HG03159 (cell line): ENCODE results near the gene SPOCK1.

Source experiments
- ATAC-seq: cut with Tn5 transposase; IDR thresholded peaks from one replicate; pipeline ENCODE4 v1.9.1; 2021; ENCODE audit warnings: mild to moderate bottlenecking, moderate library complexity; ENCODE audit not compliant: unreplicated experiment

The SPOCK1 gene

GRCh38 chr5:137206030-137206715 lies 293.0 kb downstream of the SPOCK1 start:
- ATAC-seq = no peak

GRCh38 chr5:137205231-137206027 lies 293.7 kb downstream of the SPOCK1 start:
- no peak for ATAC-seq

DNA sequence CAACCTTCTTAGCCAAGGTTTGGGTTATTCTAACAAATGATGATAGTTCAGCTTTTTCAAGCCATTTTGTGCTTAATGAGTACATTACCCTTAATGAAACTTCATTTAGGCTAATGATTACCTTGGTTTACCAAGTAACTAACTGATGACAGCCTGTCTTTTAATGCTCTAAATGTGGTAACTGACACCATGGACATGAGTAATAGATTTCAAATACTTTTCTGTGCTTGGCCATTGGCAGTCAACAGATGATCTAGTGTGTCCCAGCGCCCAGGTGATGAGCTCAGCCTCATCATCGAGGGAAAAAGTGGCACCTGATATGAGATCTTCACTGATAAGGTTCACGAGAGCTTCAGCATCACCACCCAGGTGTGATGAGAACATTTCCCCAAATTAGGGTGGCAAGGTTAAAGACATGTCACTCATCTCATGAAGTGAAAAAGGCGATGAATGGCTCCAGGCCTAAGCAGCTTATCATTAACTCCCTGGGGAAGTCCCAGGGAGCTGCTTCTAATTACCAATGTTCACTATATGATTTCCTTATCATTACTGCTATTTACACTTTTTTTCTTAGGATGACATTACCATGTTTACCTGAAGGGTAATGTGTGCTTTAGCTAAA lies 296.0 kb downstream of the SPOCK1 start:
- no peak for ATAC-seq

DNA sequence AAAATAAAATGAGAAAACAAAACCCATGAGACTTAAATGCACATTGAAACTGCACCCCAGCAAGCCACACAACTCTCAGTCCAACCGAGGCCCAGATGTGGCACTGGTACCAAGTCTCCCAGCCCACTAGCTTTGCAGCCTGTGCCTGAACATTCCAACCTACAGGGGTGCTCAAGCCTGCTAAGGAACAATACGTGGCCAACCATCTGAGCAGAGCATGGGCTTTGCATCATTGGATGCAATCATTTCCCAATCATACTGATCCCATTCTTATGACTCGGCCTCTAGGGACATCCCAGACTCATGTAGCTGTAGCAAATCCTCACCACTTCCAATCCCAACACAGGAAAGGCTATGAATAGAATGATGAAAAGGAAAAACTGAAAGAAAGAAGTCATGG lies 297.2 kb downstream of the SPOCK1 start:
- ATAC-seq = no peak

GRCh38 chr5:137200906-137201700 lies 298.0 kb downstream of the SPOCK1 start:
- ATAC-seq = no peak

DNA sequence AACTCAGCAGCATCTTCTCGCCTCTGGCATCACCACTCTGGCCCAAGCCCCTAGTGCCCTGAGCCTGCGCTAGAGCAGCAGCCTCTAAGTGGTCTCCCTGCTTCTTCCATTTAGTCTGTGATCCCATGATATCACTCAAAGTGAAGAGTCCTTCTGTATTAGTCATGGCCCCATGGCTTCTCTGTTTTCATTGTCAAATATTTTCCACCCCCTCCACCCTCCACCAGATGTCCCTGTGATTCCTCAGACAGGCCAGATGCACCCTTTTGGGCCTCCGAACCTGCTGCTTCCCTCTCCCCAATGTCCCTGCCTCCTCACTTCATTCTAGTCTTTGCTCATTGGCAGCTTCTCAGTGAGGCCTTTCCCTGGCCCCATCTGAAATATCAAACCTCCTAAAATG lies 299.2 kb downstream of the SPOCK1 start:
- no peak for ATAC-seq

GRCh38 chr5:137199201-137199600 lies 299.9 kb downstream of the SPOCK1 start:
- ATAC-seq = no peak

DNA sequence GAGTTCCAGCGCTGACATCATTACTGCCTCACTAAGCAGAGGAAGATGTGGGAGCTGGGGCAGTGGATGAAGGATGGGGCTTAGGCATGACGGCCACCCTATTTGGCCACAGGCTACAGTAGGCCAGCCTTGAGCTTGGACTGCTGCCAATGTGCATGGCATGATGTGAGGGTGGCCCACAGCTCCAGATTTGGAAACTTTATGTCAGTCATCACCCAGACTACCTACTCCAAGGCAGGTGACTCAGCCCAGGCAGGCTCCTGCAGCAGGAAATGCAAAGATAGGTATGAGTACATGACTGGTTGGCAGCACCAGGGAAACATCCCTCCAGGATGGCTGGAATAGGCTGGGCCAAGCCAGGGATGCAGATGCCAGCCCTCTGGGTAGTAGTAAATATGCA lies 303.6 kb downstream of the SPOCK1 start:
- ATAC-seq = no peak

DNA sequence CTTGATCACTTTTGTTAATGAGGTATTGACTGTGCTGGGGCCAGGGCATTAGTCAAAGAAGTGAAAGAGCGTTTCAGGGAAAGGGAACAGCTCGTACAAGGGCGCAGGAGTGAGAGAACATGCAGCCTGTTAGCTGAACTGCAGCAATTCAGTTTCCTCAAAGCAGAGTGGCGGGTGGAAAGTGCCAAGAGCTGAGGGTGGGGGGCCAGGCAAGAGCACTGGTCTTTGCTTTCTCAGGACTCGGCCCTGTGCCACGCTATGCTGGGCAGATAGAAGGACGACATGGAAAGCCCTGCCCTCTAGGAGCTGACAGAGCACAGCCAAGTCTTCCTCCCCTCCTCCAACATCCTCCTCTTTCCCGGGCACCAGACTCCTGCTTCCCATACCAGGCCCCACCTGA lies 304.8 kb downstream of the SPOCK1 start:
- ATAC-seq = no peak

- no peak for ATAC-seq
Measured at GRCh38 chr5:137192293-137192743, 306.8 kb downstream of the SPOCK1 start.

DNA sequence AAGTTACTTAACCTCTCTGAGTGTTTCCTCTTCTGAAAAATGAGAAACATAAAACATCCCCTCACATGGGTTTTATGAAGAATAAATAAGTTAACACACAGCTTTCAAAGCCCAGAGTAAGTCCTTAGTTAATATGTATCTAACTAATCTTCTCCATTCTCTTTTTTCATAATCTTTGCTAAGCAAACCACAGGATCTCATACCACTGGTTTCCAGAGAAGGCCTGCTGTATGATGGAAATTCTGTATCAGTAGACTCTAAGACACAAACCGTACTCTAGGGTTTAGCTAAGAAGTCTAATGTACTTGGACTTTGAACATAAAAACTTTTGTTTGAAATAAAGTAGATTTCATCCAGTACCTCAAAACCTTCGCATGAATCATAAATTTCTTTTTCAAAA lies 307.9 kb downstream of the SPOCK1 start:
- no peak for ATAC-seq

DNA sequence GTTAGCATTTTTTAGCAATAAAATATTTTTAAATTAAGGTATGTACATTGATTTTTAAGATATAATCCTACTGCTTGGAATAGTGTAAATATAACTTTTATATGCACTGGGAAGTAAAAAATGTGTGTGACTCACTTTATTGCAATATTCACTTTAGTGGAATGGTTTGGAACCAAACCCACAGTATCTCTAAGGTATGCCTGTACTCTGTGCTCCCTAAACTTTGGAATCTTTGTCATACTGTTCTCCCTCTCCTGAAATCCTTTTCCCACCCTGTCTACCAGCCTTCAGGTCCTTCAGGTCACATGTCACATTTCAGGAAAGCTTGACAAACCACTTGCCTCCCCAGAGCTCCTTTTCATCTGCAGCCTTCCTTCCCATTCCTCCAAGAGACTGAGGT lies 308.7 kb downstream of the SPOCK1 start:
- ATAC-seq = no peak

DNA sequence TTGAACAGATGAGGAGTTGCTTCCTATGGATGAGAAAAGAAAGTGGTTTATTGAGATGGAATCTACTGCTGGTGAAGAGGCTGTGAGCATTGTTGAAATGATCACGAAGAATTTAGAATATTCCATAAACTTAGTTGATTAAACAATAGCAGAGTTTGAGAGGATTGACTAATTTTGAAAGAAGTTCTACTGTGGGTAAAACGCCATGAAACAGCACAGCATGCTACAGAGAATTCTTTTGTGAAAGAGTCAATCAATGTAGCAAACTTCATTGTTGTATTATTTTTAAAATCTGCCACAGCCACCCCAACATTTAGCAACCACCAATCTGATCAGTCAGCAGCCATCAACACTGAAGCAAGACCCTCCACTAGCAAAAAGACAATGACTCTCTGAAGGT lies 309.1 kb downstream of the SPOCK1 start:
- no peak for ATAC-seq

DNA sequence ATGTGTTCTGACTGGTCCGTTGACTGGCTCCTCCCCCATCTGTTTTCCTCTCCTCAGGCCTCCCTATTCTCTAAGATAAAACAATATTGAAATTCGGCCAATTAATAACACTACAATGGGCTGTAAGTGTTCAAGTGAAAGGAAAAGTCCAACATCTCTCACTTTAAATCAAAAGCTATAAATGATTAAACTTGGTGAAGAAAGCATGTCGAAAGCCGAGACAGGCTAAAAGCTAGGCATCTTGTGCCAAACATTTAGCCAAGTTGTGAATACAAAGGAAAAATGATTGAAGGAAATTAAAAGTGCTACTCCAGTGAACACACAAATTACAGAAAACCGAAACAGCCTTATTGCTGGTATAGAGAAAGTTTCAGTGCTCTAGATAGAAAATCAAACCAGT lies 310.6 kb downstream of the SPOCK1 start:
- no peak for ATAC-seq

- ATAC-seq = no peak
Measured at GRCh38 chr5:137186759-137187461, 312.2 kb downstream of the SPOCK1 start.

DNA sequence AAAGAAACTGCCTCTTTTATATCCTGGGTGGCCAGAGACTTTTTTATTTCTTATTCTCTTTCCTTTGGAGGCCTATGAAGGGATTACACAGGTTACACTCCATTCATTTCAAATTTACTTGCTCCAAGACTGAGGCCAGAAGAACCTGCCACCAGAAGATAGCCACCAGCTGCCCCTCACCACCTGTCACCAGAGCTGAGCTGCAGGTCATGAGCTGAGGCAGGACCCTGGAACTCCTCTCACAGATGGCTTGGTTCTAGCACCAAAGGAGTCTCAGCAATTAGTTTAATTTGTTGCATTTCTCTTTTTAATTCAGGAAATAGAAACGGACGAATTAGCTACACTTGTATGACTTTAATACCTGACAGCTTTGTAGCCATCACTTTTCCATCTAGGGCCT lies 313.9 kb downstream of the SPOCK1 start:
- ATAC-seq = no peak

- ATAC-seq = no peak
Measured at GRCh38 chr5:137184734-137185133, 314.4 kb downstream of the SPOCK1 start.

- no peak for ATAC-seq
Measured at GRCh38 chr5:137182576-137182975, 316.6 kb downstream of the SPOCK1 start.

DNA sequence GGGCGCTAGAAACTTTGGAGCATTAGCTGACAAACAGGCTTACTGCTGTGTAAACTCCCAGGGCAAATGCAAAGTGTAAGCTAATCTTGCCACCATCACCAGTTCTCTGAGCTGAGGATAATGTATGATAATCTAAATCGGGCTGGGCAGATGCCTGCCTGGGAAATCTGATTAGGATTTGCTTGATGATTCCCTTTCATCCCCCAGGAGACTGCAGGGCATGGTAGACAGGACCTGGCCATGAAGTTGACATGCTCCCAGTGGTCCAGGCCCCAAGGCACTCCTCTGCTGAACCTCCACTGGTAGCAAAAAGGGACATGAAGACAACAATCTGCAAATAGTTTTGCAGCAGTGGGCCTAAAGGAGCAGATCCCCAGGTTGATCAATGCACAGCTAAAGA lies 317.5 kb downstream of the SPOCK1 start:
- no peak for ATAC-seq

GRCh38 chr5:137179203-137179602 lies 319.9 kb downstream of the SPOCK1 start:
- ATAC-seq = no peak

GRCh38 chr5:137176609-137177008 lies 322.5 kb downstream of the SPOCK1 start:
- ATAC-seq = no peak
